Rectal smooth muscle tissue (tissue), 1 donor: ENCODE results near the gene HPX.

Experiments
- H3K27ac ChIP-seq: one replicate; pipeline ENCODE4 v1.7.0; 2013; ENCODE audit warnings: low read depth, low read length, inconsistent platforms
- H3K27me3 ChIP-seq: one replicate; pipeline ENCODE4 v1.7.0; 2013; ENCODE audit warnings: low read length; ENCODE audit not compliant: control insufficient read depth, insufficient read depth
- H3K36me3 ChIP-seq: one replicate; pipeline ENCODE4 v1.7.0; 2013; ENCODE audit warnings: low read length; ENCODE audit not compliant: control insufficient read depth, insufficient read depth
- H3K4me1 ChIP-seq: one replicate; pipeline ENCODE4 v1.7.0; 2013; ENCODE audit warnings: low read length; ENCODE audit not compliant: control insufficient read depth, insufficient read depth
- H3K4me3 ChIP-seq: one replicate; pipeline ENCODE4 v1.7.0; 2013; ENCODE audit warnings: low read length
- H3K9ac ChIP-seq: one replicate; pipeline ENCODE4 v1.7.0; 2013; ENCODE audit warnings: low read length

Gene HPX

DNA sequence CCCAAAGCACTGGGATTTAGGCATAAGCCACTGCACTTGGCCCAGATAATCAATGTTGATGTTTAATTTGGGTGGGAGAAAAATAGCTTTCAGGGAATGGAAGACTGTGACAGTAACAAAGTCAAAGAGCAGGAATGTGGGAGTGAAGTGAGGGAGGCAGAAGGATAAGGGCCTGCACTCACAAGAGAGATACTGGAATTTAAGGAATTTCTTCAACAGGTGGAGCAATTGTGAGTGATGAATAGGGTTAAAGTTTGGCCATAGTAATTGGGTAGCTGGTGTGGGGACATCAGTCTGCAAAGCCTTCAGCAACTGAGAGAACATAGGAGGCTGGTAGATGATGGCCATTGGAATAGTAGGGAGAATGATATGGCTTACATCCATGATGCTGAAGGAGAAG is 13.3 kb downstream of the HPX start:
- H3K27me3 ChIP-seq: no peaks in the 10 kb centered on the region
- H3K4me1 ChIP-seq: no peaks in the 10 kb centered on the region
- H3K9ac ChIP-seq: no peak overlapping the region
- no peak overlapping the region for H3K4me3 ChIP-seq
- H3K36me3 ChIP-seq: no peaks in the 10 kb centered on the region
- H3K27ac ChIP-seq: no peak overlapping the region

GRCh38 chr11:6420677-6421076 is 20.1 kb downstream of the HPX start:
- no peak overlapping the region for H3K9ac ChIP-seq
- no peak overlapping the region for H3K4me3 ChIP-seq
- no peak overlapping the region for H3K27ac ChIP-seq
- no peaks in the 10 kb centered on the region for H3K27me3 ChIP-seq
- no peaks in the 10 kb centered on the region for H3K36me3 ChIP-seq
- H3K4me1 ChIP-seq: peaks cover 9% of the 10 kb centered on the region

DNA sequence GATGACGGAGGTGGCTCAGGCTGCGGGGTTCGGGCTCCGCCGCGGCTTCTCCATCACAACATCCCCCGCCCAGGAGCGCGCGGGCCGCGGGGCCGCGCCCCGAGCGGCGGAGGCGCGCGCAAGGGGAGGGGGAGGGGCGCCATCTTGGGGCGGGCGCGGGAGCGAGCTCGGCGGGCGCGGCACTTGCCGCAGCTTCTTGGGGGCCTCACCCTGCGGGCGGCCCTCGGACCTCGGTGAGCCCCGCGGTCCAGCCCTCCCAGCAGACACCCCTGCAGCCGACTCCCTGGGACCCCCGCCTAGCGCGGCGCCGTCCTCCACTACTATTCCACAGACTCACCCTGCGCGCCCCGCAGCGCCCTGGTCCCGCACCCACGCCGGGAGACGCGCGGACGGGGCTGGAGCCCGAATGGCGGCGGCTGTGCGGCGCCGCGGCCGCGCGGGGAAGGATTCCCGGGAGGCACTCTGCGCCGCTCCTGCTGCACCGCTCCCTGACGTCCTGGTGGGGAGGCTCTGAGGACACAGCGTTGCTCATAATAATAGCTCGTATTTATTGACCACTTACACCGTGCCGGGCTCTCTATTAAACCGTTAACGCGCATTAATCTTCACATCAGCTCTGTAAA is 21.7 kb downstream of the HPX start, which contains the start of gene APBB1:
APBB1 (minus strand) TSS at position 86 of the 623 bp plus-strand sequence. CDS start 7,747 bp downstream, outside the sequence.
- H3K36me3 ChIP-seq: no peaks in the 10 kb centered on the region
- peak within 1 kb of the TSS; percentile 38 for H3K9ac ChIP-seq
- no peaks in the 10 kb centered on the region for H3K27me3 ChIP-seq

DNA sequence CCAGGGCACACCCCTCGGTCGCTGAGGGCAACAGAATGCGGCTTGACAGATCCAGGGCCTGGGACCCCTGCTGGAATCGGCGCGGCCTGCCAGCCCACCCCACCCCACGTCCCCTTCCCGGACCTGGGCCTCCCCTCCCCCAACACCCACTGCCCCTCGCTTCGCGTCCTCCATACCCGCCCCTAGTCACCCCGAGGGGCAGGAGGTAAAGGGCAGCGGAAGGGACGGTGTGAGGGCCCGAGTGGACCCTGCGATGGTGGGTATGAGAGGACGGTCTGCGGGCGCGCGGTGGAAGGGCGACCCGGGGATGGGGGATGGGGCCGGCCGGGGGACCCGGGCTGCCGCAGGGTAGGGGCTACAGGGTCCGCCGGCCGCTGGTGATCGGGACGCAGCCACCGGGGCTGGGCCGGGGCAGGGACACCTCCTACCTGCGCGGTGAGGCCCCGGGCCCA is 22.2 kb downstream of the HPX start:
- Histone ChIP-seq H3K27ac (peak overlapping the region; percentile 89), H3K36me3 (no peaks in the 10 kb centered on the region), H3K4me3 (peak overlapping the region; percentile 79), H3K27me3 (no peaks in the 10 kb centered on the region), H3K4me1 (peaks cover 9% of the 10 kb centered on the region), H3K9ac (peak overlapping the region; percentile 26)

More for the DNA sequence above, 21.7 kb downstream of the HPX start, which contains the start of gene APBB1:
- H3K4me1 ChIP-seq: peaks cover 9% of the 10 kb centered on the region
- peak within 1 kb of the TSS; percentile 79 for H3K4me3 ChIP-seq
- H3K27ac ChIP-seq: peak within 1 kb of the TSS; percentile 89

- H3K27ac ChIP-seq: peak overlapping the region; percentile 89
- H3K36me3 ChIP-seq: no peaks in the 10 kb centered on the region
- H3K9ac ChIP-seq: no peak overlapping the region
- H3K27me3 ChIP-seq: no peaks in the 10 kb centered on the region
- peaks cover 9% of the 10 kb centered on the region for H3K4me1 ChIP-seq
- peak overlapping the region; percentile 79 for H3K4me3 ChIP-seq
Observed at GRCh38 chr11:6417907-6418556, 22.8 kb downstream of the HPX start.

GRCh38 chr11:6415797-6416196 is 25.0 kb downstream of the HPX start:
- Histone ChIP-seq H3K27me3 (no peaks in the 10 kb centered on the region), H3K4me3 (no peak overlapping the region), H3K4me1 (peaks cover 9% of the 10 kb centered on the region), H3K36me3 (no peaks in the 10 kb centered on the region), H3K27ac (no peak overlapping the region), H3K9ac (no peak overlapping the region)

DNA sequence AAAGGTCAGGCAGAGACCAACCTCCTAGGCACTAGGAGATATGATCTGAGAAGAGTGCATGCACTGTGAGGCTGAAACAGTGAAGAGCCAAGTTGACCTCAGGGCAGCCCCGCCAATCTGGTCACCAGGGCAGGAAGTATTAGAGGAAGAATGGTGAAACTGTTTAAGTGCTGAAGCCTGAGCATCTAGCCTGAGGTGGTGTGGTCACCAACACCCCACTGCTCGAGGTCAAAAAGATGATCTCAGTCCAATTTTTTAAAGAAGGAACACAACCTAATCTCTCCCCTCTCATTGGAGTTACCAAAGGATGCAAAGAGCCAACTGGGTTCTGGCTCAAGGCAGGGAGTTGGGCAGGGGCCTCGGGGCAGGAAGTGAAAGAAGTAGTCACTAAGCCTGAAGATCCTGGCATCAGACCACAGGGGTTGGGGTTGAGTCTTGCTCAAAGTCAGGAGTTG is 25.9 kb downstream of the HPX start:
- Histone ChIP-seq H3K27ac (no peak overlapping the region), H3K27me3 (no peaks in the 10 kb centered on the region), H3K9ac (no peak overlapping the region), H3K4me3 (no peak overlapping the region), H3K36me3 (peaks cover 4% of the 10 kb centered on the region), H3K4me1 (peaks cover 7% of the 10 kb centered on the region)

- no peak overlapping the region for H3K27ac ChIP-seq
- H3K9ac ChIP-seq: no peak overlapping the region
- H3K4me3 ChIP-seq: no peak overlapping the region
- peaks cover 2% of the 10 kb centered on the region for H3K4me1 ChIP-seq
- H3K27me3 ChIP-seq: no peaks in the 10 kb centered on the region
- H3K36me3 ChIP-seq: peaks cover 4% of the 10 kb centered on the region
Observed at GRCh38 chr11:6413791-6414201, 27.0 kb downstream of the HPX start.

- Histone ChIP-seq H3K4me3 (no peak overlapping the region), H3K27ac (no peak overlapping the region), H3K4me1 (no peaks in the 10 kb centered on the region), H3K36me3 (peaks cover 4% of the 10 kb centered on the region), H3K9ac (no peak overlapping the region), H3K27me3 (no peaks in the 10 kb centered on the region)
Observed at GRCh38 chr11:6411594-6412031, 29.2 kb downstream of the HPX start.

DNA sequence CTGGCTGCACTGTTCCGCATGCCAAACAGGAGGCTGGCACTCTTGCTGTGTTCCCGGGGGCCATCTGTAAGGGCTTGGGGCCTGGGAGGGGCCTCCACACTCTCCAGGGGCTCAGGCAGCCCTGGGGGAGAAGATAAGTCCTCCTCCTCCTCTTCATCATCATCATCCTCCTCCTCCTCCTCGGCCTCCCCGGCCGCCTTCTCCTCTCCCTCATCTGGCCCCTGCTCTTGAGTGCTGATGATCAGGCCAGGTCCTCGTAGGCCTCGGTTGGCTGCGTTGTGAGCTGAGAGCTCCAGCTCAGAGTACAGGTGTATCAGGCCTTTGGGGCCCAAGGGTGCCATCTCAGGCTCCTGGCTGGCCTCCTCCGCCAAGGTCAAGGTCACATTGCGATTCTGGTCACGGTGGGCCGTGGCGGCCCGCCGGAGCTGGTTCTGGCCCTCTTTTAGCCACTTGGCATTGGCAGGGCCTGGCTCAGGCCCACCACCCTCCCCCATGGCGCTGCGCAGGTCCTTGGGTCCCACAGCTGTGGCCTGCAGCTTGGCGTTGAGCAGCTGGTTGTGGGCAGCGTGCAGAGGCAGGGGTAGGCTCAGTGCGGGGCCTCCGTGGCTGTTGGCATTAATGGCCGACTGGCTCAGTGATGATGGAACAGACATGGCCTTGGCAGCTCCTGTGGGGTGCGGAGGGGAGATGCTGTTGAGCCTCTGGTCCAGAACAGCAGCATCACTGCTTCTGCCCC is 29.9 kb downstream of the HPX start:
- no peaks in the 10 kb centered on the region for H3K4me1 ChIP-seq
- H3K4me3 ChIP-seq: no peak overlapping the region
- no peak overlapping the region for H3K27ac ChIP-seq
- no peak overlapping the region for H3K9ac ChIP-seq
- H3K27me3 ChIP-seq: no peaks in the 10 kb centered on the region
- peaks cover 4% of the 10 kb centered on the region for H3K36me3 ChIP-seq

DNA sequence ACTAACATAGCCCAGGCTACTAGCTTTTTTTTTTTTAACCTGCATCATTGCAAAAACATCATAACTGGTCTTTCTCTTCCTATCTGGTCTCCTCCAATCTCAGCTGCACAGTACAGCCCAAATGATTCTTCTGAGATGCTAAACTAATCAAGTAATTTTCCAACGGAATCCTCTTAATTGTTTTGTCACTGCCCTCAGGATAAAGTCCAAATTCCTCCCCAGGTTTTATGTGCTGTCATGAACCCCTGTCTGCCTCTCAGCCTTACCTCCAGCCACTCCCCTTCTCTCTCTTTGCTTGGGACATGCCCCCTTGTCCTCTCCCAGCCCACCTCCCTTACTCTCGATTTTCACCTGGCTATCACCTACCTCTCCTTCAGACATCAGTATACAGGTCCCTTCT is 34.4 kb downstream of the HPX start:
- Histone ChIP-seq H3K9ac (no peak overlapping the region), H3K27me3 (no peaks in the 10 kb centered on the region), H3K4me3 (no peak overlapping the region), H3K4me1 (no peaks in the 10 kb centered on the region), H3K36me3 (peaks cover 4% of the 10 kb centered on the region), H3K27ac (no peak overlapping the region)

GRCh38 chr11:6405846-6406245 is 34.9 kb downstream of the HPX start:
- no peak overlapping the region for H3K27ac ChIP-seq
- no peak overlapping the region for H3K9ac ChIP-seq
- peaks cover 4% of the 10 kb centered on the region for H3K36me3 ChIP-seq
- H3K4me1 ChIP-seq: no peaks in the 10 kb centered on the region
- no peaks in the 10 kb centered on the region for H3K27me3 ChIP-seq
- no peak overlapping the region for H3K4me3 ChIP-seq
